Putamen (tissue), 1 donor: Measurements from ENCODE around the gene ARHGAP22.
"Not testable (repeated sequence)": the region's sequence is repeated elsewhere in the genome, so short reads cannot be mapped to it uniquely, and the experiment has no call there.

Experiments
- DNase-seq: peaks from one replicate; pipeline ENCODE4 v3.0.0-alpha.2; 2016; ENCODE audit warnings: low spot score

Gene ARHGAP22

DNA sequence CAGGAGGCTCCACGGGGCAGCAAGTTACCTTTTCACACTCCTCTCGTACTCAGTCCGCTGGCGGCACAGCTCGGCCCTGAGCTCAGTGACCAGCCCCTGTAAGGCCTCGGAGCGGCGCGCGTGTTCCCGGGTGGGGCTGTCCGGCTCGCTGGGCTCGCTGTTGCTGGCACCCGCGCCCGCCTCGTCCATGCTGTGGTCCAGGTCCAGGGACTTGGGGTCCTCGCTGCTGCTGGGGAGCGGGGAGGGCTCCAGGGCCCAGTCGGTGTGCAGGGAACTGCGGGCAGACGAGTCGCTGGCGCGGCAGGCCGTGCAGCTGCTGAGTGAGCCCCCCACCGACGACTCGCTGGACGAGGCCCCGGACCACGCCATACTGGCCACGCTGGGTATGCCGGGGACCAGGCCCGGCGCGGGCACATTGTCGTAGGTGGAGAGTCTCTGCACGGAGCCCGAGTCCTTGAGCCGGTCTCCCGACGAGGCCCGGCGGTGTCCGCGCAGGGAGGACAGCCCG, 154.6 kb downstream of the ARHGAP22 start:
- no peak for DNase-seq

DNA sequence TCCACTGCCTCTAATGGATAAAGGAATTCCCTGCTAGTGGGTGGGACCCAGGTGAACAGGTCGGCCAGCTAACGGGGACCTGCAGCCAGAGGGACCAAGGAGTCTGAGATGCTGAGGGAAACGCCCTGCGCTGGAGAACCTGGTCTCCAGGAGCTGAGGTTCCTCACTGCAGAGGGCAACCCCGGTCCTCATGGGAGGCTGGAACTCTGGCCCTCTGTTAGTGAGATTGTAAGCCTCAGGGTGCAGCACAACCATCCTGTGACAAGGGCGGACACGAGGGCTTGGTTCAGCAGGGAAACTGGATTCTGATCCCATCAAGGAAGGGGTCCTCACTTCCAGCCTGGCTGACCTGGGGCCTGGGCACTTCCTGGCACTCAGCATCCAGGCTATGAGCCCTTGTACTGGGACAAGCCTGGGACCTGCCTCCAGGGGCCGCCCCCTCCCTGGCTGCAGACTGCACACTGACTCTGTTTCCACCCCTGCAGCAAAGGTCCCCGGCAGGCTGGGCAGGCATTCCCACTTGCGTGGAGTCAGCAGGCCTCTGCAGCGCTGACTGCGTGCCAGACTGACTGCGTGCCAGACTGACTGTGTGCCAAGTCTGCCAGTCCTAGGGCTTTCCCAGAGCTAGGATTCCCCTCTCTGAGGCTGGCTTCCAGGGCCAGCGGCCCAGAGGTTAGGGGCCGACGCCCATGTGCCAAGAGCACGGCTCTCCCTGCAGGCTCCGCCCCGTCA, 155.2 kb downstream of the ARHGAP22 start:
- peak; percentile 31 for DNase-seq

DNA sequence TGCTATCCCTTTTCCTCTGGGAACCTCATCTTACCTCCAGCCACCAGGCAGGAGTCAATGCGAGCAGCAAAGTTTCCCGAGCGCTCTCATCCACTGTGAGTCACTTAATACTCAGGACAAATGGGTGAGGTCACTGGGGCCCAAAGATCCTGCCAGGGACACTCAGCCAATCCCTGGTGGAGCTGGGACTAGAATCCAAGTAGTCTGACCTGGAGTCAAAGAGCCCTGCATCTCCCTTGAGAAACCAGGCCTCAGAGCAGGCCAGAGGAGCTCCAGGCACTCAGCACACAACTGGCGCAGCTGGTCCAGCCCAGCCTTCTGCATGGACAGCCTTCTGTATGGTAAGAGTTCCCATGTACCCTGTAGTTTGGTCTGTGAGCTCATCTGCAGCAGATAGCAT, 156.1 kb downstream of the ARHGAP22 start:
- no peak for DNase-seq

DNA sequence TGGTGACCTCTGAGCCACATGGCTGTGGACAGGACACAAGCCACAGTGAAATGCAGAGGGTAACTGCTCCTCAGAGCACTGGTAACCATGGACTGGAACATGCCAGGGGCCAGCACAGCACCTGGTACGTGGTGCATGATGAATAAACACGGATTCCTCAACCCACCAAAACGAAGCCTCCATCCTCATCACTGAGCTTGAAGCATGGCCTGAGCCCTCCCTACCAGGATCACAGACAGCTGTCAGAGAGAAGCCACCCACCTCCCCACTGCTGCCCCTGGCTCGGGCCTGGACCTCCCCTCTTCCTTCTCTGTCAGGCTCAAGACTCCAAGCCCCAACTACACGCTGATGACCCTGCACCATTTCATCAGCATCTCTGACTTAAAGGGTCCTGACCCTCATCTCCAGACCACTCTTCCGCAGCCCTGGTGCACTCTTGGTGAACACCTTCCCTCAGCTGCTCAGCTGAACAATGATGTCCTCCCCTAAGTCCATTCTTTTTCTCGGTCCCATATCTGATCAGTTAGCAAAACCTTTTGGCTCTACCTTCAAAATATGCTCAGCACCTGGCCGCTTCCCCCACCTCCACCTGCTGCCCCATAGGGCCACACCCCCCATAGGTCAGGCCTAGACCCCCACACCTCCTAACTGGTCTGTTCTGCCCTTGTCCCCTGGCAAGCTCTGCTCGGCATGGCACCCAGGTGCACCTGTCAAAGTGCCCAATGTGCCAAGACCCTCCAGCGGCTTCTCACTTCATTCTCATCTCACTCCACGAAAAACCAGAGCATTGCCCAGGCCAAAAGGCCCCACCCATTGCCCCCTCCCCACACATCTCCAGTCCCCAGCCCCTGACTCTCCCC, 157.3 kb downstream of the ARHGAP22 start:
- no peak for DNase-seq

DNA sequence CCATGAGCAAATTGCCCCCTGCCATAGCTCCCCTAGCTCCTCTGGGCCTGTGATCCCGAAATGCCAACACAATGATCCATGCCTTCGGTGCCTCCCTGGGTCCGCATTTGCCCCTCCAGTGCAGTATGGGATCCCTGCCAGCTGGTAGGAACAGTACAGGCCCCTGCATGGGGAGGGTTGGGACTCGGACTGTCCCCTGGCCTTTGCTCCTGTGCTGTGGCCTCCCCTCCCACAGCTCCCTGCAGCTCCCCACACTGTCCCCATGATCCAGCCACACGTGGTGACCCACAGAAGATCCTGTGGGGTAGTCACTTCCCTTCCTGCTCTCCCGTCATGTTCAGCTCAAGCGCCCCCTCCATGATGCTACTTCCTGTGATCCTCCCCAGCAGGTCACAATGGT, 158.1 kb downstream of the ARHGAP22 start:
- no peak for DNase-seq

DNA sequence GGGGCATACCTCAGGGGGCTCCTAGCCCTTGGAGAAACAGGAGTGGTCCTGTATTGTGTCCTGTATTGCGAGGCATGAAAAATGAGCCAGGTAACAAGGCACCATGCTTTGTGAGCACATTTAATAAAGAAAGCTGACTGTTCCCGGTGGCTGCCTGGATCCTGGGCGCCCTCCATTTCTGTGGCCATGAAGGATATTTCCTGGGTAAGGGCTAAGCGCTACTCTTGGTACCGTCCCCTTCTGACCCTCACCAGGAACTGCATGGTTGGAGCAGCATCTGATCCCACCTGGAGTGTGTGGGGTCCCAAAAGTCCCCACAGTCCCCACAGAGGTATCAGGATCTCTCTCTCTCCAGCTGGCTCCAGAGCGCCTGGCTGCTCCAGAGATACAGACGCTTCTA, 158.9 kb downstream of the ARHGAP22 start:
- DNase-seq, result no peak

DNA sequence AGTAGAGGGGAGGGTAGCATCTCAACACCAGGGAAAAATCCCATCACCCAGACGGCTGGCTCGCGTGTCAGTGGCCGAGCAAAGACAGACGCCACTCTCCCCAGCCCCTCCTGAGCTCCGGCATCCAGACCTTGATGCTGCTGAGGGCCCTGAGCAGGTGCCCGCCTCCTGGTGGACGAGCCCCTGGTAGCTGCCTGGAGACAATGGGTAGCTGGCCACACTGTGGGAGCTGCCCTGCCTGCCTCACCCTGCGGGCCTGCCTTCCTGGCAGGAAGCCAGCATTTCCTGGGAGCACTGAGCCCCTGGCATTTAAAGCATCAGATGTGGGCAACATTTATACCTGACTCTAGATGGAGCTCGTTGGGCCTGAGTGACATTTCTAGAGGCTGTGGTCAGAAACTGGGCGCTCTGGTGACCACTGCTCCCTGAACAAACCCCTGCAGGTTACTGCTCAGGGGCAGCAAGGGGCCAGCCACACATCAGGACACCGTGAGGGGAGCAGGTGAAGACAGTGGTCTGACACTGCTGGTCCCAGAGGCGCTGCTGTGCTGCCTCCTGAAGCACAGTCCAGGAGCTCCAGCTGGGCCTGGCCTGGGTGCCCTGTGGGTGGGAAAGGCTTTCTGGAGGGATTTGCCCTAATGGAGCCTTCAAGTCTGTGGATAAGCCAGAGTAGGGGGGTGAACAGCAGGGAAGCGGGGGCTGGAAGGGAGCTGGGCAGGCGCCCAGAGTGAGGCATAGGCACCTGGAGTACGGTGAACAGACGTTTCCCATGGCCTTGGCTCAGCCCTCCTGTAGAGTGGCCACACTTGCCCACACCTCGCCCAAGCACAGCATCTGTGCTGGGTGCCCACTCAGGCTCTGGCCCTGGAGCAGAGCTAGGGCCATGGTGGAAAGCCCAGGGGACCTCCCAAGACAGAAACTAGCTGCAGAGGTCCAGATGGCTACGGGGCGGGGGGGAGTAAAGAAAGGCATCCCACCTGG, 159.7 kb downstream of the ARHGAP22 start:
- no peak for DNase-seq

DNA sequence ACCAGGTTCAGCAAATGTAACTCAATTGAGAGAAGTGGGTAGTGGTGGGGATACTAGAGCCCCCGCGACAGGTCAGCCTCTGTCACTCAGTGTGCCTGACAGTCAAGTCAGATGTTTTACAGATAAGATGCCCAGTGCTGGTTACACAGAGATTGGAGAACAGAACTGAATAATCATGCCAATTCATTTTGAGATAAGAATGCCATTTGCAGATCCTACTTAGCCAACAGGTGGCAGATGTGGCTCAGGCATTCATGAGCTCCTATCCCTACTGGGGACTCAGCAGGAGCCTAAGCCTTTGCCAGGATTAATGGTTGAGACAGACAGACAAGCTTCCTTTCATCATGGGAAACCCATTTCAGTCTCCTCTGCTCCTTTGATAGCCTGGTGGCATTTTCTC, 160.6 kb downstream of the ARHGAP22 start:
- DNase-seq, result no peak

DNA sequence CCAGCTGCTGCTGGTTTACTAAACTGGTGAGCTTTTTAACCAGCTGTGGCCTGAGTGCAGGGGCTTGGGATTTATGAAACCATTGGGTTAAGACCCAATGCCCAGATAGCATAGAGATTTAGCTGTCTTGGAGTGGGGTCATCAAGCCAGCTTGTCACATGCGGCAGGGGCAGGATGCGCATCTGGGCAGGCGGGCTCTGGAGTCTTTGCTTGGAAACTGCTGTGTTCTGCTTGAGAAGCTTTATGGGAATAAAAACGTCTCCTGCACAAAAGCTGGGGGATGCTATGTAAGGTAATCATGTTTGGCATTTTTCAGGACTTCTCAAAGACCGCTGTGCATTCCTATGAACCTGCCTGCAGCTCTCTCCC, 162.1 kb downstream of the ARHGAP22 start:
- DNase-seq, result no peak

DNA sequence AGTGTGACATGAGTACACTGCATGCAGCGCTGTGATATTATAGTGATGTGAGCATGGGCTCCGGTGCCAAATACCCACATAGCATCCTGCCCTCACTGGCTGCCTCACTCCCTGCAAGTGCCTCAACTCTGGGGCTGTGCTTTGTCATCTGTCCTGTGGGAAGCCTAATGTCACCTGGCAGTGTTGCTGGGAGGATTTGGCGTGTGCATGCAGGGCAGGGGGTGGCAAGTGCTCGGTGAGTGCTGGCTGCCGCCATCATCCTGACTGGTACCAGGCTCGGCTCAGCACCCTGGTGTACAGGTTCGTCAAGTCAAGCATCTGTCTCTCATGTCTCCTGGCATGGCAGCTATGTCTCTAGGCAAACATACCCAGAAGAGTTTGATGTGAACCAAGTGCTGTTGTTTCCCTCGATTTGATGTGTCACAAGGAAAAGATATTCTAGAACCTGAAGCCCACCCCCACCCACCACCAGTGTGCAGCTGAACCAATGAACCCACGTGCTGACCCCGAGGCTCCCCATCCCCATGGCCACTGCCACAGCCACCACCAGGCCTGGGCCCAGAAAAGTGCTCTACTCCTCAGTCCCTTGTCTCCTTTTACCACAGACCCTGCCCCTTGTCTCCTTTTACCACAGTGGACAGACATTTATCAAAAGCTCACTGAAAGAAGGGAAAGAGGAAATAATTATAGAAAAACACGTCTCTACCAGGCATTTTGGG, 162.6 kb downstream of the ARHGAP22 start:
- no peak for DNase-seq

DNA sequence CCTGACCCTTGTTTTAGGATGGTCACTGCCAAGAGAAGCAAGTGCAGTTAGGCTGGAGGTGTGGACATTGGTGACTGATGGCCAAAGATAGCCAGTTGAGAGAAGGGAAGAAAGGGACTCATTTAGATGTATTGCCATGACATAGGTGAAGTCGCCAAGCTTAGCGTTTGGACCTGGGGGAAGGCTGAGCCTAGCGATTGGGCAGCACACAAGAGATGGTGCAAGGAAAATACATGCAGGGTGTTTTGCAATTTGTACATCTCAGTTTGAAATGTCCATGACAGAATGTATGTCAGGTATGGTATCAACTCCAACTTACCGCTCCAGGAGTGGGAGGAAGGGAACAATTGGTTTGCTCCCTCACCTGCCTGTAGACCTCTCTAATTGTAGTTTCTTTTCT, 164.1 kb downstream of the ARHGAP22 start:
- DNase-seq, result no peak

DNA sequence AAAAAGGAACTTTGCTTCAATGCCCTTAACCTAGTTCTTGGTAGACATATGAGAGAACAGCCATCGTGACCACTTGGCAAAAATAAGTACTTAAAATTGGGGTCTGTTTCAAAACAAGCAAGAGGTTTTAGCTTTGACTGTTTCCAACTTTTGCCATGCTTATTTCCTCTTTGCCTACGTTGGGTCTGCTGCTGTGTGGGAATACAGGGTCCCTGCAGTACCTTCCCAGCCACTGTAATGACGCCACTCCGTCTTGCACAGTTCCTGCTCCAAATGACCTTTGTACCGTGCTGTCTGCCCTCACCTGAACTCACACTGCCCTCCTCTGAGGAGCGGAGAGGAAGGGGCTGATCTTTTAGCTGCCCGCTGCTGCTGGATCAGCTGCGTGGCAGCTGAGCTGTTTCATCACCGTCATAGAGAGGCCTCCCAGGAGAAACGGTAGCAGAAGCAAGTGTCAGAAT, 165.3 kb downstream of the ARHGAP22 start:
- no peak for DNase-seq

DNA sequence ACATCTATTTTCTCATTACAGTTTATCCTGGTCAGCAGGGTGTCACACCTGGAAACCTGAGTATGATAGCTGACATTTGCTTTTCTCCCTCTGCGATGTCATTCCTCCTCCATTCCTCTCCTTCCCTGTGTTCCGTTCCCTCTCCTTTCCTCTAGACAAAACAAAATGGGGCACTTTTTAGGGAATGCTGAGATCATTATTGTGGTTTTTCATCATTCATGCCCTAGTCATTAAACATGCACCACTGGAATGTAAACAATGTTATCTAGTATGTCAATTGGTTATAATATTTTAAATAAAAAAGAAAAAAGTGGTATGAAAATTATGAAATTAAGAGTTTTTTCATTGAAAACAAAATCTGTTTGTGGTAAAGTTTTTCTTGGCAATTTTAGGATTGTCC, 165.8 kb downstream of the ARHGAP22 start:
- DNase-seq, result no peak

DNA sequence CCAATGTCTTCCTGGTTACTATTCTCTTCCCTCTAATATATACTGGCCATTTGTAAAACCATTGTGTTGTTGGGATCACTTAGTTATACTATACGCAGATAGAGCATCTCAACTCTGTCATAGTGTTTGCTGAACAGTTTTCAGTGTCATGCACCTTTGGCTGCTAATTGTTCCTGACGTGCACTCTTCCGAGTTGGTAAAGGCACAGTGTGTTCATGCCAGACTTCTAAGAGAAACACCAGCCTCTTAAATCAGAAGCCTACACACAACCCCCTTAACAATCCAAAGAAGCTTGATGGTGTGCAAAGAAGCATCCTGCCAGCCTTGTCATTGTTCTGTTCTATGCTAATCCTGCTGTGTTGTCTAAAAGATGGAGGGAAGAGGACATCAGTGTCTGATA, 167.3 kb downstream of the ARHGAP22 start:
- no peak for DNase-seq

DNA sequence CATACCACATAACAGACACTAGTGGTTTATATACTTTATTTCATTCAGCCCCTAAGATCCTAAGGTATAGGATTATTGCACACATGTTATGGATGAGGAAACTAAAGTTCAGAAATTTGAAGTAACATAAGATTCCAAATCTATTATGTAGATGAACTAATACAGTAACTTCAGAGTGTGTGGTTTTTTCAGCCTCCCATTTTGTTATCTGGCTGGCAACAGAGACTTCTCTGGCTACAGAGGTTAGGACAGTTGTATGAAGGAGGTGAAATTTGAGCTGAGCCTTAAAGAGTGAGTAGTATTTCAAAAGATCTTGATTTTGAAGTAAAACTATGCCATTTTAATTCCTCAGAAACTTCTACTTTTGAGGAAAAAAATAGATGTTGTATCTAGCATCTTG, 173.0 kb downstream of the ARHGAP22 start:
- no peak for DNase-seq

DNA sequence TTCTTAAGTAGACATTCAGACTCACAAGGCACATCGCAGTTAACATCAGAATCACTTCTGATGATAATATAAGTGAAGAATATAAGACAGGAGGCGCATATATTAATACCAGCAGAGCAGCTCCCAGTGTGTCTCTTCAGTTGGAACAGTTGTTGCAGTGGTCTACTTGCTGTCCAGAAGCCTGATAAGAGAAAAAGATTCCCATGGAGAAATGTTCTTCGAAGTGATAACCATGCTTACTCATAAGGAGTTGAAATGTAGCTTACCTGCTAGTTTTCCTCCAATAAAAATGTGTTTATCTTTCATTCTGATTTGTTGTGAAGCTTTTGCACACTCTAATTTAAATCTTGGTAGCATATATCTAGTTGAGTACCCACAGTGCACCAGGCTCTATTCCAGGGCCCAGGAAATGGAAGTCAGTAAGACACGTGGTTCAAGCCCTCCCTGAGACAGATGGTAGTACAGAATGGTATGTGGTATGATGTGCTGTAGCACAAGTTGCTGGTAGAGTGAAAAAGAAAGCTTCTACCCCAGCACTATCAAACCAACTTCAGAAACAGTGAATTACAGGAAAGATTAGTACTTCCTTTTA, 174.4 kb downstream of the ARHGAP22 start:
- DNase-seq, result no peak

DNA sequence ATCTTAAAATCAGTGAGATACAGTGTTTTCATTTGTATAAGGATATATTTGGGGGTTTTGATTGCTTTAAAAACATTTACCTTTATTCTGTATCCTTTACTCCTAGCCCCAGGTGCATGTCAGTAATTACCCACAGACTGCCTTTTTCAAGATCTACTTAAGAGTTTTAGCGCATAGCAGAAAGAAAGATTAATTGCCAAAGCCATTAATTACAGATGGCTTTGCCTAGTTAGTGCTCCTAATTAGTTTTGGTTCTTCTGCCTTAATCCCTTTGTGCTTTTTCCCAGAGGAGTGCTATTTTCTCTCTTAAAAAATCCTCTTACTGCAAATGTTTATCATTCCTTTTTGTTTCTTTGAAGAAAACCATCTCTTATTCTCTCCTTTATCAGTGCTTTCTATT, 175.6 kb downstream of the ARHGAP22 start:
- DNase-seq, result no peak

DNA sequence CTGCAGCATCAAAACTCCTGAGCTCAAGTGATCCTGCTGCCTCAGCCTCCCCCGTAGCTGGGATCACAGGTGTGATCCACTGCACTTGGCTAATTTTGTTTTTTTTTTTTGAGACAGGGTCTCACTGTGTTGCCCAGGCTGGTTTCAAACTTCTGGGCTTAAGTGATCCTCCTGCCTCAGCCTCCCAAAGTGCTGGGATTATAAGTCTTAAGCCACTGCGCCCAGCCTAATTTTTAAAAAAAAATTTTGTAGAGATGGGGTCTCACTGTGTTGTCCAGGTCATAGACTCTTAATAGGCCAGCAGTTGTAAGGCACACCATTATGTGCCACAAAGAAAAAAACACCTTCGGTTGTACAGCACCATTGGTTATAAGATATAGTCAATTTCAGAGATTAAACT, 176.0 kb downstream of the ARHGAP22 start:
- DNase-seq, result no peak

DNA sequence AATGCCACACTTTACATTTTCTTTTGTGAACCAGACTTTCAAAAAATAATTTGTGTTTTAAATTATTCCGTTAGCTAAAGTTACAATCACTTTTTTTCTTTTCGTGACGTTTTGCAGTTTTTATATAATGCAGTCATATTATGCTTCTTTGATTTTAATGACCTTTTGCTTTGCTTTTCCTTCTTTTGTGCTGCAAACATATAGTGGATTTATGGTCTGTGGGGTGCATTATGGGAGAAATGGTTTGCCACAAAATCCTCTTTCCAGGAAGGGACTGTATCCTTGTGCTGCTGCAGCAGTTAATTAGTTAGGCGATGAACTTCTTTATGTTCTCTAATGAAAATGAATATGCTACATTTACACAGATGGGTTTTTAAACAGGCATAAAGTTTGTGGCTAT, 181.0 kb downstream of the ARHGAP22 start:
- no peak for DNase-seq

DNA sequence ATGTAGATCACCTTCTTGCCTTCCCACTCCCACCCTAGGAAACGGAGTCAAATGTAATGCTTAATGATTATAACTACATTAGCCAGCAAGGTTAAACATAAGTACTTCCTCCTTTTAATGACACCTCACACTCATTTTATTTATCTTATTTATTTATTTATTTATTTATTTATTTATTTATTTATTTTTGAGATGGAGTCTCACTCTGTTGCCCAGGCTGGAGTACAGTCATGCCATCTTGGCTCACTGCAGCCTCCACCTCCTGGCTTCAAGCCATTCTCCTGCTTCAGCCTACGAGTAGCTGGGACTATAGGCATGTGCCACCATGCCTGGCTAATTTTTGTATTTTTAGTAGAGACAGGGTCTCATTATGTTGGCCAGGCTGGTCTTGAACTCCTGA, 183.0 kb downstream of the ARHGAP22 start:
- not testable (repeated sequence) for DNase-seq

DNA sequence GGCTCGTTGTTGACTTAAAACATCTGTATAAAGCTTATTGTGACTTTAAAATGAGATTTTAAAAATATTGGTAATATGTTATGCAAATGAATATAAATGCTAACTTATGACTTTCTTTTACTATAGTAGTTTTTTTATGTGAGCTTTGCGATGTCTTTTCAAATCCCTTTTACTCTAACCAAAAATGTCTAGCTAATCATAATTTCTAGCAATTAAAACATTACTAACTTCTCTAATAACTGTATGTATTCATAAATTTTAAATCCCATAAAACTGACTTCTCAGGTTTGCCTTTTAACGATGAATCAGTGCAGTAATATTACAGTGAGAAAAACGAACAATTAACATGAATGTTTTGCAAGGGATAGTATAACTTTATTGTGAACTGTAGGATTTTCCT, 185.2 kb downstream of the ARHGAP22 start:
- DNase-seq, result no peak
